ENCODE results near the gene MTREX. TPM values are rescaled to one million over a fixed set of nuclear protein-coding genes. Genes with fewer than 3 reads are reported as not detected.

MTREX gene
- total RNA-seq, 1 donor from 2014 or later, result 68.7 TPM

- Histone ChIP-seq H3K36me3 (ENCODE audit: insufficient read depth, low read length) (peaks cover 6% of the 10 kb centered on the region), H3K4me1 (ENCODE audit: insufficient read depth, low read length) (no peaks in the 10 kb centered on the region), H3K9me3 (ENCODE audit: insufficient read depth, low read depth, low read length) (no peaks in the 10 kb centered on the region), H3K27ac (ENCODE audit: low read depth, low read length) (no peak overlapping the region), H2AFZ (ENCODE audit: low read depth, low read length) (no peak overlapping the region), H3K4me2 (ENCODE audit: low read length) (no peak overlapping the region), H4K20me1 (ENCODE audit: insufficient read depth, low read length) (no peaks in the 10 kb centered on the region), H3K27me3 (ENCODE audit: insufficient read depth, low read length) (no peaks in the 10 kb centered on the region), H3K79me2 (ENCODE audit: insufficient read depth, low read length) (peaks cover 7% of the 10 kb centered on the region), H3K4me3 (ENCODE audit: insufficient read depth, low read depth, low read length) (no peak overlapping the region), H3K9ac (ENCODE audit: low read length) (no peak overlapping the region)
- no peak for TF ChIP-seq EZH2 (IDR thresholded peaks at IDR 0.05; ENCODE audit: insufficient read depth, low read length)
- no peak for TF ChIP-seq CTCF (IDR thresholded peaks at IDR 0.05; ENCODE audit: insufficient read depth, low read depth, low read length)
- no peaks in the 10 kb centered on the region for H3K27me3 Mint-ChIP-seq (ENCODE audit: low read depth, unreplicated experiment)
- H3K27ac Mint-ChIP-seq (ENCODE audit: unreplicated experiment), result no peak overlapping the region
- FAIRE-seq (no peak), DNase-seq (ENCODE audit: low read depth) (no peak)
- H3K9me3 Mint-ChIP-seq (ENCODE audit: unreplicated experiment), result no peaks in the 10 kb centered on the region
- no peaks in the 10 kb centered on the region for H3K4me1 Mint-ChIP-seq (ENCODE audit: low read depth, unreplicated experiment)
- H3K4me3 Mint-ChIP-seq (ENCODE audit: unreplicated experiment), result no peak overlapping the region
- peaks cover 15% of the 10 kb centered on the region for H3K36me3 Mint-ChIP-seq (ENCODE audit: low read depth, unreplicated experiment)
These were observed 70.0 kb downstream of the MTREX start for GRCh38 chr5:55377810-55378209.

GRCh38 chr5:55383254-55383653 is 75.5 kb downstream of the MTREX start:
- Mint-ChIP-seq H3K9me3 (ENCODE audit: unreplicated experiment) (no peaks in the 10 kb centered on the region), H3K4me1 (ENCODE audit: low read depth, unreplicated experiment) (no peaks in the 10 kb centered on the region), H3K27ac (ENCODE audit: unreplicated experiment) (no peak overlapping the region), H3K36me3 (ENCODE audit: low read depth, unreplicated experiment) (peaks cover 18% of the 10 kb centered on the region), H3K27me3 (ENCODE audit: low read depth, unreplicated experiment) (no peaks in the 10 kb centered on the region), H3K4me3 (ENCODE audit: unreplicated experiment) (no peak overlapping the region)
- TF ChIP-seq EZH2 (IDR thresholded peaks at IDR 0.05; ENCODE audit: insufficient read depth, low read length) (no peak), CTCF (IDR thresholded peaks at IDR 0.05; ENCODE audit: insufficient read depth, low read depth, low read length) (no peak)
- Histone ChIP-seq H4K20me1 (ENCODE audit: insufficient read depth, low read length) (no peaks in the 10 kb centered on the region), H3K27me3 (ENCODE audit: insufficient read depth, low read length) (no peaks in the 10 kb centered on the region), H3K36me3 (ENCODE audit: insufficient read depth, low read length) (peaks cover 7% of the 10 kb centered on the region), H3K4me3 (ENCODE audit: insufficient read depth, low read depth, low read length) (no peak overlapping the region), H3K4me1 (ENCODE audit: insufficient read depth, low read length) (no peaks in the 10 kb centered on the region), H3K27ac (ENCODE audit: low read depth, low read length) (no peak overlapping the region), H2AFZ (ENCODE audit: low read depth, low read length) (no peak overlapping the region), H3K9me3 (ENCODE audit: insufficient read depth, low read depth, low read length) (no peaks in the 10 kb centered on the region), H3K9ac (ENCODE audit: low read length) (no peak overlapping the region), H3K4me2 (ENCODE audit: low read length) (no peak overlapping the region), H3K79me2 (ENCODE audit: insufficient read depth, low read length) (peaks cover 10% of the 10 kb centered on the region)
- FAIRE-seq (no peak), DNase-seq (ENCODE audit: low read depth) (no peak)

- DNase-seq (ENCODE audit: low read depth), result no peak
- H2AFZ ChIP-seq (ENCODE audit: low read depth, low read length), result no peak overlapping the region
- H3K9me3 ChIP-seq (ENCODE audit: insufficient read depth, low read depth, low read length), result no peaks in the 10 kb centered on the region
- TF ChIP-seq EZH2 (IDR thresholded peaks at IDR 0.05; ENCODE audit: insufficient read depth, low read length), result no peak
- TF ChIP-seq CTCF (IDR thresholded peaks at IDR 0.05; ENCODE audit: insufficient read depth, low read depth, low read length), result no peak
- H3K36me3 ChIP-seq (ENCODE audit: insufficient read depth, low read length), result peaks cover 7% of the 10 kb centered on the region
- Mint-ChIP-seq H3K4me1 (ENCODE audit: low read depth, unreplicated experiment) (no peaks in the 10 kb centered on the region), H3K27me3 (ENCODE audit: low read depth, unreplicated experiment) (no peaks in the 10 kb centered on the region), H3K9me3 (ENCODE audit: unreplicated experiment) (no peaks in the 10 kb centered on the region), H3K27ac (ENCODE audit: unreplicated experiment) (no peak overlapping the region), H3K4me3 (ENCODE audit: unreplicated experiment) (no peak overlapping the region), H3K36me3 (ENCODE audit: low read depth, unreplicated experiment) (peaks cover 18% of the 10 kb centered on the region)
- no peaks in the 10 kb centered on the region for H4K20me1 ChIP-seq (ENCODE audit: insufficient read depth, low read length)
- H3K9ac ChIP-seq (ENCODE audit: low read length), result no peak overlapping the region
- H3K27ac ChIP-seq (ENCODE audit: low read depth, low read length), result no peak overlapping the region
- H3K4me3 ChIP-seq (ENCODE audit: insufficient read depth, low read depth, low read length), result no peak overlapping the region
- H3K27me3 ChIP-seq (ENCODE audit: insufficient read depth, low read length), result no peaks in the 10 kb centered on the region
- H3K4me1 ChIP-seq (ENCODE audit: insufficient read depth, low read length), result no peaks in the 10 kb centered on the region
- H3K4me2 ChIP-seq (ENCODE audit: low read length), result no peak overlapping the region
- FAIRE-seq, result no peak
- H3K79me2 ChIP-seq (ENCODE audit: insufficient read depth, low read length), result peaks cover 10% of the 10 kb centered on the region
These were observed 76.3 kb downstream of the MTREX start for GRCh38 chr5:55384072-55384471.
